Cardiac fibroblast (primary cell): Measurements from ENCODE around the gene PRB3.

Source experiments
- DNase-seq, 2 donors: peaks; one replicate each; pipeline versions ENCODE4 v3.0.0 to v3.0.0-alpha.2; 2010; ENCODE audit warnings: low read depth in 2 of 2
- H3K4me3 ChIP-seq, 2 donors: replicated peaks in 1 of 2; 1 replicate in 1 of 2; 2 replicates in 1 of 2; pipeline ENCODE4 v1.5.1; 2011; ENCODE audit warnings: low read depth in 2 of 2, low read length in 2 of 2, mild to moderate bottlenecking in 2 of 2, moderate library complexity in 1 of 2
- CTCF ChIP-seq: IDR thresholded peaks from one replicate; pipeline ENCODE4 v1.5.1; 2011; ENCODE audit warnings: low read depth, mild to moderate bottlenecking, low read length, inconsistent platforms

Gene PRB3

GRCh38 chr12:11269607-11270006 is at the start of gene PRB3:
Gene PRB3, minus strand, starts transcription at chr12:11269707. Its CDS starts 38 bp downstream, at chr12:11269669.
- no peak within 1 kb of the TSS for H3K4me3 ChIP-seq
- no peak for DNase-seq
- no peak for TF ChIP-seq CTCF

- TF ChIP-seq CTCF: no peak
- DNase-seq: no peak
- no peak within 1 kb of the TSS for H3K4me3 ChIP-seq
Measured at GRCh38 chr12:11310336-11310735, 40.8 kb upstream of the PRB3 start, which contains the start of gene PRB4. Gene PRB4, minus strand, starts transcription at chr12:11310436. Its CDS starts 38 bp downstream, at chr12:11310398.

GRCh38 chr12:11307143-11307542 is 37.6 kb upstream of the PRB3 start:
- no peak overlapping the region for H3K4me3 ChIP-seq
- peak in 1 of 2 donors; percentile 0 for DNase-seq
- no peak for TF ChIP-seq CTCF

- DNase-seq: no peak
- no peak for TF ChIP-seq CTCF
- H3K4me3 ChIP-seq: no peak overlapping the region
Measured at GRCh38 chr12:11273449-11273848, 3.9 kb upstream of the PRB3 start.

- no peak for TF ChIP-seq CTCF
- DNase-seq: no peak
- no peak overlapping the region for H3K4me3 ChIP-seq
Measured at GRCh38 chr12:11264501-11264900, 5.0 kb downstream of the PRB3 start.

- H3K4me3 ChIP-seq: no peak overlapping the region
- TF ChIP-seq CTCF: no peak
- DNase-seq: no peak
Measured at GRCh38 chr12:11246489-11246888, 23.0 kb downstream of the PRB3 start.

- TF ChIP-seq CTCF: no peak
- no peak for DNase-seq
Measured at GRCh38 chr12:11242656-11243055, 26.9 kb downstream of the PRB3 start.

More at GRCh38 chr12:11242656-11243055, 26.9 kb downstream of the PRB3 start:
- no peak overlapping the region for H3K4me3 ChIP-seq
